Activated effector memory CD4-positive, alpha-beta T cell treated with Interleukin-2 at 50 U/mL for 16 hours (primary cell): ENCODE data around the gene DHH.
A peak's percentile ranks its signal among the peaks of the same experiment; 100 is the strongest.

Experiments used
- DNase-seq: peaks from one replicate; pipeline ENCODE4 v3.0.0-alpha.2; 2020

The DHH gene

DNA sequence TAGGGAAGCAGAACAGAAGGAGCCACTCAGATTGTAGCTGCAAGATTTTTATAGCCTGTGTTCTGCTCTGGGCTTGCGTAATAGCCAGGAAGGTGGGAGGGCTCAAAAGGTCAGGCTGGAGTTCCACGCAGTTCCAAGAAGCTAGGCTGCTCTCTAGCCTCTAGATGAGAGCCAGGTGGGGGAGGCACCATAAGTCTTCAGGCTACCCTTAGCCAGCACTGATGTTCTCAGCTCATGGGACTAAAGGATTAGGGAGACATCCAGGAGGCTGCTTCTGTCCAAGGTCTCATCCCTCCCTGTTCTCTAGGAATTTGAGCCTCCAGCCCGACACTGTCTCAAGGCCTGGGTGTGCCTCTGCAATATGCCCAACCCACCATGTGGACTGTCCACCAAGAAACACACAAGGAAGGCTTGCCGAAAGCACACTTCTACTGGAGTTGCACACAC, 14.4 kb upstream of the DHH start:
- DNase-seq: no peak

DNA sequence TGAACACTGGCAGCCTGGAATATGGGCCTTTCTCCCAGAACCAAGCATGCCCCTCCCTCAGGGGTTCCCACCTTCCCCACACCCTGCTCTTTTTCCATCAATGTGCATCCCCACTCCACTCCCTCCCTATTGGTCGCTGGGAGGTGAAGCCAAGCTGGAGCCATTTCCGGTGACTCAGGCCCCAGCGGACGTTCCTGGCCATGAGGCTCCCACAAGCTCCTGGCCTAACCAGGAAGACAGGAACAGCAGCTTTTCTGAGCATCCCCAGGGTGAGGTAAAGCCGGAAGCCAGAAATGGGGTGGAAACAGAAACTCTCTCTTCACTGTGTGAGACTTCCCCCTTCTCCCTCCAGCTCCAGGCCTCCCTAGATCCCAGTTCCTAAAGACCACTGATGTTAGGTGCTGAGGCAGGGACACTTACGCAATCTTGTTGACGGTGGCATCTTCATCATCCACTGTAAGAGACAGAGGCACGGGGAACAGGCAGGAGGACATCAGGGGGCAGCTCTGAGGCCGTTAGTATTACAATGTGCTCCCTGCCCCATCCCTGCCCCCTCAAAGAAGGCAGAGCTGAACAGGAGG, 11.0 kb upstream of the DHH start:
- DNase-seq: no peak

DNA sequence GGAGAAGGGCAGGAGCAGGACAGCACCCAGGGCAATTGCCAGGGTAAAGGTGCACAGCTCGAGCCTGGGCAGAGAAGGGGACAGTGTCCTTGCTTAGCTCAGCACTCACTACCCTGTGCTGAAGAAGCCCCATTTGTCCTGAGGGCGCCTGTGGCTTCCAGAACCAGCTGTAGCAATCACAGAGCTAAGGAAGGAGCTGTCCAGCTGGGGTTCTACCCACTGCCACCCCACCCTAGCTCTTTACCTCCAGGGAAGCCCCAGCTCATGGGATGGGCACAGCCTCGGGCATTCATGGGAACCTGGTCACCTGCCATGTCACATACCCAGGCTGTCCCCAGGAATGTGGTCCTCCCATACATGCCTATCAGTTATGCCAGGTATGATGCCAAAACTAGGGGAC, 10.2 kb upstream of the DHH start:
- no peak for DNase-seq

DNA sequence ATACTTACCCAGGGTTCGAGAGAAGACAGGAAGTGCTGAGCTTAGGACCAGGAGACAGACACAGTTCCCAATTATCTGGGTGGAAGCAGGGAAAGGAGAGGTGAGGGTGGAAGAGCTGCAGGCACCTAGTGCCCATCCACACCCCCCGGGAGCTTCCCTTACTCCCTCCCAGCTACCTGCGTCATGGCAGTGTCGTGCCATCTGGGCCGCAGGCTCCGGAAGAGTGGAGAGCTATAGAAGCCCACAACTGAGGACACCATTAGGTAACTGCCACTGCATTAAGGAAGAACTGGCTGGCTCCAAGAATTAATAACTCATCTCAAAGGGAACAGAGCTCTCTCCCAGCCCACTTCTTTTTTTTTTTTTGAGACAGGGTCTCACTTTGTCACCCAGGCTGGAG, 5.8 kb upstream of the DHH start:
- no peak for DNase-seq

DNA sequence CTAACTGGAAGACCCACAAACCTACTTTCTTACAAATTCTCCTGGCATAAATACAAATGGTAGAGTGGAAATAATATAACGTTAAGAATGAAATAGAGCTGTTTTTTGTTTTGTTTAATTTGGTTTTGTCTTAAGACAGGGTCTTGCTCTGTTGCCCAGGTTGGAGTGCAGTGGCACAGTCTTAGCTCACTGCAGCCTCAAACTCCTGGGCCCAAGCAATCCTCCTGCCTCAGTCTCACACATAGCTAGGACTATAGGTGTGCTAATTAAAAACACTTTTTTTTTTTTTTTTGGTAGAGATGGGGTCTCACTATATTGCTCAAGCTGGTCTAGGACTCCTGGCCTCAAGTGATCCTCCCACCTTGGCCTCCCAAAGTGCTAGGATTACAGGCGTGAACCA, 4.1 kb upstream of the DHH start:
- no peak for DNase-seq

DNA sequence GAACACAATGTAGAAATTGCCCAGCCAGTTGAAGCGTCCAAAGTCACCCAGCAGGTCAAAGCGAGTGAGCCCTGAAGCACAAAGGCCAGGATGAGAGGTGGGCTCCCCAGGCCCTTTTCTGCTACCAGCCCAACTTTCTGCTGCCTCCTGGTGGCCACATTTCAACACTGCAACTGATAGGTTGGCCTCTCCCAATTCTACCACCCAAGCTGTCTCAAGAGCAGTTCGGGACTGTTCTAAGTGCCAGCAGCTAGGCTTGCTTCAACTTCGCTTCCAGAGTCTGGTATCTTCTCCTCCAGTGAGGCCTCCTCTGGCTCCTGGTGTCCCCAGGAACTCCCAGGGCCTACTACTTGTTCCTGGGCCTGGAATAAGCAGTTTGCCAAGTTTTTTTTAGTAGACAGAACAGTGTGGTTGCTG, 3.4 kb upstream of the DHH start:
- peak; percentile 44 for DNase-seq

DNA sequence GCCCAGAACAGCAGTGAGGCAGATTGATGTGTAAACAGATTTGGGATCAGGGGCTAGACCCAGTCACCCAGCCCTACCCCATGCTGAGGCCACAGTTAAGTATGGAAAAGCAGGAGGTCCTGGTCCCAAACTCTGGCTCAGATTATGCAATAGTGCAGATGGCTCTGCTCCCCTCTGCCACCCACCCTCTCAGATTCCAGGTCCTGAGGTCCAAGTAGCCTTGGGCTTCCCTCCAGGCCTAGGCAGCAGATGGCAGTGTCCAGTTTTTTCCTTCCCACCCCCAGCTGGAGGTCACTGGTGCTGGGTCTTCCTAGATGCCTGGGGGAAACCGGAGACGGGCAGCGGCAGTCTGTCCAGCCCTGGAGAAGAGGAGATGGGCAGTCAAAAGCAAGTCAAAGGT, 2.8 kb upstream of the DHH start:
- DNase-seq: no peak

DNA sequence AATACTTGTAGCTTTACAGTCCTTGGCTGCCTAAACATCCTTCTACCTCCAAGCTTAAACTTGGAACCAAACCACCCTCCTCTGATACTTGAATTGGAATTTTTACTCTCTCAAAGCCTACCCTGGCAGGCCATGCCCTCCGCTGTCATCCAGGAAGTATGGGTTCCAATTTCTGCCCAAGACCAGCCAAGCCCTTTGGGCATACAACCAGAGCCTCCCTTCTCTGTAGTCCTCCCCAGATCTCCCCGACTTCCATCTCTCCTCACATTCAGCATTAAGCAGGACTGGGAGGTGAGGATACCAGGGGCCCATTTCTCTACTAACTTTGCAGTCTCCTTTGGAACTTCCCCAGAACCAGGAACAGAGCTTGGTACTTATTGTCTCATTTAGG, 369 bp upstream of the DHH start:
- DNase-seq: no peak

DNA sequence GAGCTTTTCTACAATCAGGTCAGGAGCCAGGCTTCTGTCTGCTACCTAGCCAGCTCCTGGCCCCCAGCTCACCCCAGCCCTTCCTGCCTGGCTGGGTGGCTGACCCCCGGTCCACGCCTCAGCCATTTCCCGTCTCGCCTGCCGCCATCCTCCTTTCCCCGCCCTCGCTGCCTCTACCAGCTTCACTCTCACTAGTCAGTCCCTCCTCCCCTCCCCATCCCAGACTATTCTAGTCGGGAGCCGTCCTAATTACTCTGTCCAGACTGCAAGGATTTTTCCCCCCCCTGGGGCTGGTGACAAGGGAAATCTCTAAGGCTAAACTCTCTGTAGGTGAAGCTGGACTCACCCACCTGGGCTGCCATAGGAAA, 825 bp downstream of the DHH start:
- no peak for DNase-seq

DNA sequence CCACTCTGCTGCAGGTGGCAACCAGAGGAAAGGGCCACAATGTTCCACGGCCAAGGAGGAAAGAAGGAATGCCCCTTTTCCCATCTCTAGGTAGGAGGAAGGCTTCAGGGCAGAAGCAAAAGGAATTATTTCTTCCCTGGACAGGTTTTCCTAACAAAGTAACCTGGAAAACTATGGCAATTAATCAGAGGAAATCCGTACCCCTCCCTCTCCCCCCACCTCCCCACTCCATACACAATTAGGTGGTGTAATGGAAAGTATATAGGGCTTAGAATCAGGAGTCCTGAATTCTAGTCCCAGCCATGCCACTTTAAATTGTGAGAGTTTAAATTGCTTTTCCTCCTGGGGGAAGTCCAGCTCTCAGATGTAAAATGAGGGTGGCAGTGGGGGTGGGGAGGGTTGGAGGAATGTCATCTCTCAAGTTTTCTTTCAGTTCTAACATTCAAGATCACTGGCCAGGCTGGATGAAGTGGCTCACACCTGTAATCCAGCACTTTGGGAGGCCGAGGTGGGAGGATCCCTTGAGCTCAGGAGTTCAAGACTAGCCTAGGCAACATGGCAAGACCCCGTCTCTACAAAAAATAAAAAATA, 1.7 kb downstream of the DHH start:
- no peak for DNase-seq

DNA sequence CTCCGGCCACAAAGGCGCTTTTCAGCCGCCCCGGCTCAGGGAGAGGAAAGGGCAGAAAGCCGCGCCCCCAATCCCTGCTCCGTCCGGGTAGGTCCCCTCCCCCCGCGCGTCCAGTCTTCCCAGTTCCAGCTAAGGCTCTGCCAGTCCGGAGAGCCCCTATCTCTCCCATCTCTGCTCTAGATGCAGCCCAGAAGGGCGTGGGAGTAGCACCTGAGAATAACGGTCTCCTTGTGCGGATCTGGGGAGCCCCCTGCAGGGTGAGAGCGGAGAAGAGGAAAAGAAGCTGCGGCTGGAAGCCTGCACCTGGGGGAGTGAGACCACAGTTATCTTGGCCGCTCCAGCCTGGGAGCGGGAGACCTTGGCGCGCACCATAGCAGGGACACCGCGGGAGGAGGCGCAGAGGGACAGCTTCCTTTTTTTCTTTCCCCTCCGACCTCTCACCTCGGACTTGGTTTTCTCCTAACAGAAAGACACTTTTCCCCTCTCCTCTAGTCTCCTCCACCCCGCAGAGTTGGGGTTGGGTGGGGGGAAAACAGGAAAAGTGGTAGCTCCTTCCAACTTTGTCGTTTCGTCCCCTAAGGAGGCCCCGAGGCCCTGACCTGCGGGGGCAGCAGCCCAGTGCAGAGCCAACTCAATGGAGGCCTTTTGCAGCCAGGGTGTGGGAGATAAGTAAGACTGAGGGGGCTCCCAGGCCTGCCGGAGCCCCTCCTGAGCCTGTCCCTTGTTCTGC, 2.4 kb downstream of the DHH start:
- peak; percentile 33 for DNase-seq

DNA sequence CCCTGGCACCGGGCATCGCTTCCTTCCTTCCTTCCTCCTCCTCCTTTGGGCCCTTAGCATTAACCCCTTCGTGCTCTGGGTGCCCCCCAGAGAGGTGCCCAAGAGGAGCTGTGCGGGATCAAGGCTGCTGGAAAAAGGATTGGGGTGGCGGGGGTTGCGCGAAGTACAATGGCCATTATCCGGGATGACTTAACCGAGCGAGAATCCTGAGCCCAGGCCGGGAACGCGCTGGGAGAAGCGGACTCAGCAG, 2.8 kb downstream of the DHH start:
- DNase-seq: no peak

DNA sequence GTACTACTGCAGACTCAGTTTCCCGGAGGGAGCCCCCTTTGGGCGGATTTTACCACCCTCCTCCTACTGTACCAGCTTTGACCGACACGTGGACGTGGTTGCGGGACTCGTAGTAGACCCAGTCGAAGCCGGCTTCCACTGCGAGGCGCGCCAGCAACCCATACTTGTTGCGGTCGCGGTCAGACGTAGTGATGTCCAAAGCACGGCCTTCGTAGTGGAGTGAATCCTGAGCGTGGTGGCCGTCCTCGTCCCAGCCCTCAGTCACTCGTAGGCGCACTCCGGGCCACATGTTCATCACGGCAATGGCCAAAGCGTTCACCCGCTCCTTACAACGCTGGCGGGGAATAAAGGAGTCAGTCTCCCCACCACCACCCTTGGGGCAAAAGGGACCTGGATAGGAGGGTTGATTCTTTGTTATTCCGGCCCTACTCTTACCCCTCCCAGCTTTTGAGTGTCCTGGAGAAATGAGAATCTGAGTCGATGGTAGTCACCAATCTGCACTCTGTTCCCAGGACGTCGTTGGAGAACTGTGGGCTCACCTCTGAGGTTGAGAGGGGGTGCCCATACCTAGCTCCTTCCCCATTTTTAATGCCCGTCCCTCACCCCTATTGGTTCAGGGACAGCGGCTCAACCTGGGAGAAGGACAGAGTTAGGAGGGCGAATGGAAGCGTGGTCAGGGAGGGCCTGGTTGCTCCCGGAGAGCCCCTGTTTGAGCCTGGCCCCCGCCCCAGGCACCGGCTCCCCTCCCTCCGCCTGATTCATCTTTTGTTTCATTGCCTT, 3.4 kb downstream of the DHH start:
- no peak for DNase-seq

DNA sequence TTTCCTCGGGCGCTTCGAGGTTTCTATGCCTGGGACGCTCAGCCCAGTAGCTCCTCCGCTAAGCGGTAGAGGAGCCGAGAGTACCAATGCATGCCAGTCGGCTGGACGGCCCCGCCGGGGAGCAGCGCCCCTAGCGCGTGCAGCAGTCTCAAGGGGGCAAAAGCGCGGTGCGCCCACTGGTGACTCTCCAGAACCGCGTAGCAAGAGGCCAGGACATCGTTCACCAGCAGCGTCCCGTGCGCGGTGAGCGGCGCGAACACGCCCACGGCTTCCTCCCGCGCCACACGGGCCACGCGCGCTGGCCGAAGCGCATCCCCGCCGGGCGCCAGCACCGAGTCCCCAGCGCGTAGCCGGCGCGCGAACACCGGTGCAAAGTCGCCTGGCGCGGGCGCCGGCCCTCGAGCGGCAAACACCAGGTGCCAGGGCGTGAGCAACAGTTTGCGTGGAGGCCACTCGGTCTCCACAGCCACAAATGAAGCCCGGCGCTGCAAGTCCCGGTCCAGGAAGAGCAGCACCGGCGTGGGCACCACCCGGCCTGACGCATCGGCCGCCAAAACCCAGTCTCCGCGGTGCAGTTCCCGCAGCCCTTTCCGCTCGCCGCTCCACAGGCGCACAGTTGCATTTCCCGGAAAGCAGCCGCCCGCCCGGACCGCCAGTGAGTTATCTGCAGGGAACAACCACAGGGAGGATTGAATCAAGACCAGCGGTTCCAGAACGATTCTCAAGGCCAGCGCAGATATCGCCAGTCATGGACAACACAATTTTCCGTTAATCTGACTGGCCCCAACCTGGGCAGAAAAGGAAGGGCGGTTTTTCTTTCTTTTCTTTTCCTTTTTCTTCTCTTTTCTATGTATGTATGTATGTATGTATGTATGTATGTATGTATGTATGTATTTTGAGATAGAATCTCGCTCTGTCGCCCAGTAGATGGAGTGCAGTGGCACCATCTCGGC, 4.5 kb downstream of the DHH start:
- DNase-seq: peak; percentile 14

DNA sequence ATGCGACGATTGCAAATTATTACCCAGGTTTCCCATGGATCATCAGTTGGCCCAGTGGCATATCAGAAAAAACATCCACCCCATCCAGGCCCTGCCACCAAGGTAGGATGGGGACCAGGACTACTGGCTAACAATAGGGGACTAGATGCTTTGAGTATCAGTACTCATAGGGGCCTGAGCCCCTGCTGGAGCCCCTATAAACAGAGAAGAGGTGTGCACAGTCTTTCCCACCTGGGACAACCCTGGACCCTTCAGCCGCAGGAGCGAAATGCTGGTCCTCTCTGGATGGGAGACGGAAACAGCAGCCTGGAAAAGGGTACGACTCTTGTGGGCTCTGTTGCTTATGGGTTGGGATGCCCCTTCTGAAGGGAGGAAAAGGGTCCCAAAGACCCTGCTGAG, 5.7 kb downstream of the DHH start:
- no peak for DNase-seq

DNA sequence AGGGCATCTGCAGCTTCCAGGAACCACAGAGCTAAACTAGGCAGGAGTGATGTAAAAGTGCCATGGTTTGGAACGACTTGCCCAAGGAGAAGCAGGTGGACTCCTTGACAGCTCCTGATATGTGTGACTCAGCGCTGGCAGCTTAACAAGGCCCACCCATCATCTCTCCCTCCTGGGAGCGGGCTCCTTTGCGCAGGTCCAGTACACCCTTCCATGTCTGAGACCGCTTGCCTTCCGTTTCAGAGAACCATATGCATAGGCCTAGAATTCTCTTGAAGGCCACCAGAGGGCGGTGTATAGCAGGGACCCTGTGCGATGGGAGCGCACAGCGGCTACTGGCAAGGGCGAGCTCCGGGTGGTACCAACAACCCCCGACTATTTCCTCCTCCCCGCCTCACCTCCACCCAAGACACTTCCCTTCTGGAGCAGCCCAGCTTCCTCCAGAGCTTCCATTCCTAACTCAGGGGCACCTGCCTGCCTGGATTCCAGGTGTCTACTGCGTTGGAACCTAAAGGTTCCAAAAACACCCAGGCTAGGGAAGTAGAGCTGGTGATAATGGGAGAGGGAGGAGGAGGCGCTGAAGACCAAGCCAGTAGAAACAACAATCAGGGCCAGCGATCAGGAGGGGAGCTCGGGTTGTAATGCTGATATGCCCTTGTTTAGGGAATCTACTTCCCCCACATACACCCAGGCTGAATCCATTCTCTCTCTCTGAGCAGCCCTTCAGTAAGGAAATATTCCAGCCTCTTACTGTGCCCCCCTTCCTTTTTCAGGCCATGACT, 6.3 kb downstream of the DHH start:
- peak; percentile 48 for DNase-seq

DNA sequence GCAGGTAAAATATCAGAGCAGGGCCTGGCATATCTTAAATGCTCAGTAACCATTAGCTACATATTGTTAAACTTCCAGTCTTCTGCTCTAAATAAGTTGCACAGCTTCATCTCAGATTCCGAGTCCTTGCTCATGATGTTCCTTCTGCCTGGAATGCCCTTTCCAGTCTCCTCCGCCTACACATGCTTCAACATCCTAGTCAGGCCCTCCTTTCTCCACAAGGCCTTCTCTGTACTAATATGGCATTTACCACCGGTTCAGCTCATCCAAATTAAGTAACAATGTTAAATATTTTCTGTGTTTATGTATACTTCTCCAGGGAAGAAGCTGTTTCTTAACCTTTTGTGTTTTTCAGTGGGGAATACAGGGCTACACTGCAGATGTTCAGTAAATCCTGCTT, 8.5 kb downstream of the DHH start:
- no peak for DNase-seq

DNA sequence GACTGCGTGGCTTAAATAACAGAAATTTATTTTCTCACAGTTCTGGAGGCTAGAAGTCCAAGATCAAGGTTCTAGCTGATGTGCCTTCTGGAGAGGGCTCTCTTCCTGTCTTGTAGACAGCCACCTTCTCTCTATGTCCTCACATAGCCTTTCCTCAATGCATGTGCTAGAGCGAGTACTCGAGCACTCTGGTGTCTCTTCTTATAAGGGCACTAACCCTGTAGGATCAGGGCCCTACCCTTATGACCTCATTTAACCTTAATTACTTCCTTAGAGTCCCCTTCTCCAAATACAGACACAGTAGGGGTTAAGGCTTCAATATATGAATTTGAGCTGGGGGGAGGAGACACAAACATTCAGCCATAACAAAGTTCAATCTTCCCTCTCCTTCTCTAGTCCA, 10.2 kb downstream of the DHH start:
- DNase-seq: no peak

DNA sequence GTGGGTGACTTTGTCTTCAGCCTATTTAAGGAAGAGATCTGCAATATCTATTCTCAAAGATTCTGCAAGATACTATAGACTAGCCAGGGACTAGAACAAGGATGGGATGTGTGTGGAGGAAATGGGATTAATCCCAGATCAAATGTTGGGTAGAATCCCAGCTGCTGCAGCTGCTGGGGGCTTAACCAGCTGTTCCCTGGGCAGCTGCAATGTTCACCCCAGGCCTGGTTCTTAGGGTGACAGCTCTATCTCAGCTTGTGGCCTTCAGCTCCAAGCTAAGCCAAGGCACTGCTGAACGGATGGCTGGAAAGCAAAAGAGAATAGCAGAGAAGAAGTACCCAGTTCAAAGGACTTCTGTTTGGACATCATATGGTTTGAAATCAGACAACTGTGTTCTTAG, 14.8 kb downstream of the DHH start:
- DNase-seq: no peak

DNA sequence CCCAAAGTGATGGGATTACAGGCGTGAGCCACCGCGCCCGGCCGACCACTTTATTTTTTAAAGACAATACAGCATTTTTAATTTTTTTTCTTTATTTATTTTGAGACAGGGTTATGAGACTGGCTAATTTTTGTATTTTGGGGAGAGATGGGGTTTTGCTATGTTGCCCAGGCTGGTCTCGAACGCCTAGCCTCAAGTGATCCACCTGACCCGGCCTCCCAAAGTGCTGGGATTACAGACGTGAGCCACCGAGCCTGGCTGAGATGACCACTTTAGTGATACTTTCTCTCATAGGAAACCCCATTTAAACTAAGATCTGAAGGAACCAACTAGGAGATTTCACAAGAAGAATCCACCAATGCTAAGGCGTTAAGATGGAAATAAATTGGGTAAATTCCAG, 23.6 kb downstream of the DHH start:
- DNase-seq: no peak

DNA sequence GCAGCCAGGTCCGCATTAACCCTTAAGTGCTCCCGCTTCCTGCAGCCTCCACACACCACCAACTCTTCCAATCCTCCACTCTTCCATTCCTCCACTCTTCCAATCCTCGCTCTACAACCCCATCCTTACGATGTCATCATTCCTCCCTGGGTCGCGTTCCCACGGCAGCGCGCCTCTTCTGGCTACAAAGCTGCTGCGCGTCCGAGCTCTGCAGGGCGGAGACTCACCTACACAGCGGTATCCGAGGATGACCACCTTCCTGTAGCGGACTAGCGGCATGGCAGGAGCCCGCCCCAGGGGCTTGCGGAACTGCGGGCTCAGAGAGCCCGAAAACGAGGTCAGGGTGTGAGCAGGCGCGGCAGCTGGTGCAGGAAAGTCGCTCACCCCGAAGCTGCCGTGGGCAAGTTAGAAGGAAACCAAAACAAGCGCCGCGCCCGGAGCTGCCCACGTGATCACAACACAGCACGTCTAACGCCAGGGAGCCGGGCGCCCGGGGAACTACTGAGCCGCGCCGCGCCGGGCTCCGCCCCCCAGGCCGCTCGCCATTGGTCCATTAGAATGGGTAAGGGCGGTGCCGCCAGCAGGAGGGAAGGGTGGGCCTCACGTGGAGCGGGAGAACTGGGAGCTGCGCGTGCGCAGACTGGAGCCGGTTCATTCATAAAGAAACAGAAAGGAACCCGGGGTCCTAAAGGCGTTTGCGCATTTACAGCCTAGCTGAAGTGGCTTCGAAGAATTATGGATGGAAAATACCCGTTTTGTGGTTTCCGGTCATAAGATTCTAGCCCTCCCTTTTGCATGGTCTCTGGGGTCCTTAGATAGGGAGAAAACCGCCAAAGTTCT, 24.9 kb downstream of the DHH start, which contains the start of gene RHEBL1:
Gene RHEBL1 (minus strand): TSS at position 473 of the 840 bp plus-strand sequence. CDS start 194 bp downstream, at position 279.
- peak; percentile 97 for DNase-seq
